HL-60 (cell line): ENCODE data around the gene GIMD1.
"Not testable (repeated sequence)": the region's sequence is repeated elsewhere in the genome, so short reads cannot be mapped to it uniquely, and the experiment has no call there.

Source experiments
- DNase-seq, 2 experiments: peaks; one replicate each; pipeline ENCODE4 v3.0.0-alpha.2; 2010 to 2020; ENCODE audit warnings: low read depth in 1 of 2, low spot score in 1 of 2
- H3K27ac ChIP-seq: fragments of 250-450 bp; sonication (Bioruptor Pico); replicated peaks from 2 replicates; pipeline ENCODE4 v1.5.1; 2020; ENCODE audit warnings: mild to moderate bottlenecking, moderate library complexity
- H3K27me3 ChIP-seq: fragments of 250-450 bp; sonication (Bioruptor Pico); 2 replicates; pipeline ENCODE4 v1.5.1; 2021; ENCODE audit warnings: mild to moderate bottlenecking, moderate library complexity; ENCODE audit not compliant: insufficient read depth, poor library complexity, severe bottlenecking
- H3K4me3 ChIP-seq: replicated peaks from 2 replicates; pipeline ENCODE4 v1.5.1; 2011; ENCODE audit warnings: mild to moderate bottlenecking, control low read depth, low read length; ENCODE audit not compliant: insufficient read depth
- GABPA ChIP-seq: IDR thresholded peaks from 2 replicates; pipeline ENCODE4 v1.6.1; 2012; ENCODE audit warnings: low read depth
- POLR2AphosphoS5 ChIP-seq: IDR thresholded peaks from 2 replicates; pipeline ENCODE4 v1.6.1; 2012; ENCODE audit warnings: low read depth
- SPI1 ChIP-seq: IDR thresholded peaks from 2 replicates; pipeline ENCODE4 v1.6.1; 2012; ENCODE audit warnings: low read depth, mild to moderate bottlenecking, borderline replicate concordance
- long read RNA-seq: library from polyadenylated mRNA; unstranded; transcript quantifications from one replicate; pipeline ENCODE4 v2.0.0, GENCODE V29; 2020
- TF ChIP-seq, protein P1 (sequence below): IDR thresholded peaks from one replicate; pipeline ENCODE4 v1.5.1; 2011; ENCODE audit warnings: low read length, control low read depth, inconsistent platforms; ENCODE audit not compliant: insufficient read depth
- TF ChIP-seq, protein P2 (sequence below): IDR thresholded peaks from 2 replicates; pipeline ENCODE4 v1.6.1; 2012; ENCODE audit warnings: low read depth; ENCODE audit not compliant: insufficient replicate concordance

Gene GIMD1
- long read RNA-seq, result 0 reads

DNA sequence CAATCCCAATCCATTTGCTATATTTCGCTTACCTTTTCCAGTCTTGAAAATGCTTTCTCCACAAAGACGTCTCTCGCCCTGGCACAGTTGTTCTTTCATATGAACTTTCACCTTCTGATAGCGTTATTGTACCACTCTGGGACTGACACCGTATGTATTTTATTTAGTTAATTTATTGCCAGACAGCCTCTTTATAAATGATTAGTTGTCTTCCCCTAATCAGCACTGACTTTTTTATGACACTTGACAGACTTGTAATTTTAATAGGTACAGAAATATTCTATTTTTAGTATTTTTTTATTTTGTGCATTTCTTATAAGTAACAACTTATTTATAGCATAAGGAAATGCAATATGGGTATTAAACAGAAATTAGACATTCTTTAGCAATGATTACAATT is at the start of gene GIMD1:
Gene GIMD1 (minus strand): TSS at position 101 of the 400 bp plus-strand sequence. CDS start 1,343 bp downstream, outside the sequence.
- H3K27ac ChIP-seq, result no peak within 1 kb of the TSS
- no peak within 1 kb of the TSS for H3K4me3 ChIP-seq
- TF ChIP-seq, protein P1, sequence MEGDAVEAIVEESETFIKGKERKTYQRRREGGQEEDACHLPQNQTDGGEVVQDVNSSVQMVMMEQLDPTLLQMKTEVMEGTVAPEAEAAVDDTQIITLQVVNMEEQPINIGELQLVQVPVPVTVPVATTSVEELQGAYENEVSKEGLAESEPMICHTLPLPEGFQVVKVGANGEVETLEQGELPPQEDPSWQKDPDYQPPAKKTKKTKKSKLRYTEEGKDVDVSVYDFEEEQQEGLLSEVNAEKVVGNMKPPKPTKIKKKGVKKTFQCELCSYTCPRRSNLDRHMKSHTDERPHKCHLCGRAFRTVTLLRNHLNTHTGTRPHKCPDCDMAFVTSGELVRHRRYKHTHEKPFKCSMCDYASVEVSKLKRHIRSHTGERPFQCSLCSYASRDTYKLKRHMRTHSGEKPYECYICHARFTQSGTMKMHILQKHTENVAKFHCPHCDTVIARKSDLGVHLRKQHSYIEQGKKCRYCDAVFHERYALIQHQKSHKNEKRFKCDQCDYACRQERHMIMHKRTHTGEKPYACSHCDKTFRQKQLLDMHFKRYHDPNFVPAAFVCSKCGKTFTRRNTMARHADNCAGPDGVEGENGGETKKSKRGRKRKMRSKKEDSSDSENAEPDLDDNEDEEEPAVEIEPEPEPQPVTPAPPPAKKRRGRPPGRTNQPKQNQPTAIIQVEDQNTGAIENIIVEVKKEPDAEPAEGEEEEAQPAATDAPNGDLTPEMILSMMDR, result no peak
- TF ChIP-seq, protein P2, sequence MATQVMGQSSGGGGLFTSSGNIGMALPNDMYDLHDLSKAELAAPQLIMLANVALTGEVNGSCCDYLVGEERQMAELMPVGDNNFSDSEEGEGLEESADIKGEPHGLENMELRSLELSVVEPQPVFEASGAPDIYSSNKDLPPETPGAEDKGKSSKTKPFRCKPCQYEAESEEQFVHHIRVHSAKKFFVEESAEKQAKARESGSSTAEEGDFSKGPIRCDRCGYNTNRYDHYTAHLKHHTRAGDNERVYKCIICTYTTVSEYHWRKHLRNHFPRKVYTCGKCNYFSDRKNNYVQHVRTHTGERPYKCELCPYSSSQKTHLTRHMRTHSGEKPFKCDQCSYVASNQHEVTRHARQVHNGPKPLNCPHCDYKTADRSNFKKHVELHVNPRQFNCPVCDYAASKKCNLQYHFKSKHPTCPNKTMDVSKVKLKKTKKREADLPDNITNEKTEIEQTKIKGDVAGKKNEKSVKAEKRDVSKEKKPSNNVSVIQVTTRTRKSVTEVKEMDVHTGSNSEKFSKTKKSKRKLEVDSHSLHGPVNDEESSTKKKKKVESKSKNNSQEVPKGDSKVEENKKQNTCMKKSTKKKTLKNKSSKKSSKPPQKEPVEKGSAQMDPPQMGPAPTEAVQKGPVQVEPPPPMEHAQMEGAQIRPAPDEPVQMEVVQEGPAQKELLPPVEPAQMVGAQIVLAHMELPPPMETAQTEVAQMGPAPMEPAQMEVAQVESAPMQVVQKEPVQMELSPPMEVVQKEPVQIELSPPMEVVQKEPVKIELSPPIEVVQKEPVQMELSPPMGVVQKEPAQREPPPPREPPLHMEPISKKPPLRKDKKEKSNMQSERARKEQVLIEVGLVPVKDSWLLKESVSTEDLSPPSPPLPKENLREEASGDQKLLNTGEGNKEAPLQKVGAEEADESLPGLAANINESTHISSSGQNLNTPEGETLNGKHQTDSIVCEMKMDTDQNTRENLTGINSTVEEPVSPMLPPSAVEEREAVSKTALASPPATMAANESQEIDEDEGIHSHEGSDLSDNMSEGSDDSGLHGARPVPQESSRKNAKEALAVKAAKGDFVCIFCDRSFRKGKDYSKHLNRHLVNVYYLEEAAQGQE, result no peak
- TF ChIP-seq POLR2AphosphoS5 (no peak), GABPA (no peak), SPI1 (no peak)
- no peak for DNase-seq
- H3K27me3 ChIP-seq, result no peaks in the 10 kb centered on the region

DNA sequence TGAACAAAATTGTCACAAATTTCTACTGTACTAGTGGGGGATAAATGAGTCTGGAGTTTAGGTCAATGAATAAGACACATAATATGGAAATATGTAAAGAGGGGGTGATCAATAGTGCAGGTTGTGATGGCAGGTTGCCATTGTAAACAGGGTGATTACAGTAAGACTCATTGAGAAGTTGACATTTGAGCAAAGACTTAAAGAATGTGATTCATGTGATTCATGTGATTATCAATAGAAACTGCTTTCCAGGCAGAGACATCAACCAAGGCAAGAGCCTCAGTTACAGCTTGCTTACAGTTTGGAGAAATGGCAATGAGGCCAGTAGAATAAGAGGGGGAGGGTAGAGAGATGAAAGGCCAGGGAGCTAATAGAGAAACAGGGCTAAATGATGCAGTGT is 45.8 kb upstream of the GIMD1 start:
- no peaks in the 10 kb centered on the region for H3K27me3 ChIP-seq
- TF ChIP-seq SPI1, result no peak
- TF ChIP-seq POLR2AphosphoS5, result no peak
- no peak for TF ChIP-seq GABPA
- TF ChIP-seq, protein P2, result no peak
- TF ChIP-seq, protein P1, result no peak
- DNase-seq, result no peak

DNA sequence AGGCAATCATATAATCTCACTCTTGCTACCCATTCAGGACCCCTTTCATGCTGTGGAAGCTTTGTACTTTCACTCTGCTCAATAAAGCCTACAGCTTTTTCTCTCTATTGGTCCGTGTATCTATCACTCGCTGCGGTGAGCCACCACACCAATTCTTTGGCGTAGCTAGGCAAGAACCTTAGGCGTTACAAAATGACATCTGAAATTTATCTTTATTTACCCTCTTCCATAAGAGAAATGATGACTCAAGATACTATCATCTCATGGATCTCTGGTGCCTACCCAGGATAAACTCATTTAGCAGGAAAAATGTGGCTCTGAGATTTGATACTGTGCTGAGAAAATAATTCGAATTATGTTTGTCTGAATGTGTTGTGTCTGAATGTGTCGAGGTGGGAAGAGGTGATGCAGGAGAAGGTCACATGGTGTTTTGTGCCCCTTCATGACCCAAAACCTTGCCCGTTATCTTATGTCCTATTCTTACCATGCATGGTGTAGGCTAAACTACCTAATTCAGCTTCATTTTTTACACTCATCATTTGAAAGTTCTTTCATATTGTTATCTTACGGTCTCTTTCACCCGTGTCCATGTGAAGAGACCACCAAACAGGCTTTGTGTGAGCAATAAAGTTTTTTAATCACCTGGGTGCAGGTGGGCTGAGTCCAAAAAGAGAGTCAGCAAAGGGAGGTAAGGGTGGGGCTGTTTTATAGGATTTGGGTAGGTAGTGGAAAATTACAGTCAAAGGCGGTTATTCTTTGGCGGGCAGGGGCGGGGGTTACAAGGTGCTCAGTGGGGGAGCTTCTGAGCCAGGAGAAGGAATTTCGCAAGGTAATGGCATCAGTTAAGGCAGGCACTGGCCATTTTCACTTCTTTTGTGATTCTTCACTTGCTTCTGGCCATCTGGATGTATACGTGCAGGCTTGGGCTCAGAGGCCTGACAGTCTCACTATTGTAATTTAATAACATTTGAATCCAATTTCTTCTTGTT is 41.6 kb upstream of the GIMD1 start:
- Histone ChIP-seq H3K27ac (no peak overlapping the region), H3K4me3 (no peak overlapping the region), H3K27me3 (no peaks in the 10 kb centered on the region)
- no peak for TF ChIP-seq POLR2AphosphoS5
- TF ChIP-seq, protein P2, result no peak
- TF ChIP-seq SPI1, result no peak
- TF ChIP-seq GABPA, result no peak
- TF ChIP-seq, protein P1, result no peak
- no peak for DNase-seq

More for the DNA sequence above, 45.8 kb upstream of the GIMD1 start:
- Histone ChIP-seq H3K4me3 (no peak overlapping the region), H3K27ac (no peak overlapping the region)

DNA sequence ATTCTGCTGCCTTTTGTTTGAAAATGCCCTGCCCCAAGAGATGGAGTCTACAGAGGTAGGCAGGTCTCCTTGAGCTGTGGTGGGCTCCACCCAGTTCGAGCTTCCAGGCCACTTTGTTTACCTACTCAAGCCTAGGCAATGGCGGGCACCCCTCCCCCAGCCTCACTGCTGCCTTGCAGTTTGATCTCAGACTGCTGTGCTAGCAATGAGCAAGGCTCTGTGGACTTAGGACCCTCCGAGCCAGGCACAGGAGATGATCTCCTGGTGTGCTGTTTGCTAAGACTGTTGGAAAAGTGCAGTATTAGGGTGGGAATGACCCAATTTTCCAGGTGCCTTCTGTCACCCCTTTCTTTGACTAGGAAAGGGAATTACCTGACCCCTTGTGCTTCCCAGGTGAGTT is 39.4 kb upstream of the GIMD1 start:
- not testable (repeated sequence) for H3K27ac ChIP-seq, H3K27me3 ChIP-seq, DNase-seq, H3K4me3 ChIP-seq
